Measurements from ENCODE around the gene EXD3. TPM values are rescaled to one million over a fixed set of nuclear protein-coding genes. Genes with fewer than 3 reads are reported as not detected.

The EXD3 gene
- total RNA-seq, 4 donors from 2014 or later: 13.8 to 25.7 (median 17.7) TPM

DNA sequence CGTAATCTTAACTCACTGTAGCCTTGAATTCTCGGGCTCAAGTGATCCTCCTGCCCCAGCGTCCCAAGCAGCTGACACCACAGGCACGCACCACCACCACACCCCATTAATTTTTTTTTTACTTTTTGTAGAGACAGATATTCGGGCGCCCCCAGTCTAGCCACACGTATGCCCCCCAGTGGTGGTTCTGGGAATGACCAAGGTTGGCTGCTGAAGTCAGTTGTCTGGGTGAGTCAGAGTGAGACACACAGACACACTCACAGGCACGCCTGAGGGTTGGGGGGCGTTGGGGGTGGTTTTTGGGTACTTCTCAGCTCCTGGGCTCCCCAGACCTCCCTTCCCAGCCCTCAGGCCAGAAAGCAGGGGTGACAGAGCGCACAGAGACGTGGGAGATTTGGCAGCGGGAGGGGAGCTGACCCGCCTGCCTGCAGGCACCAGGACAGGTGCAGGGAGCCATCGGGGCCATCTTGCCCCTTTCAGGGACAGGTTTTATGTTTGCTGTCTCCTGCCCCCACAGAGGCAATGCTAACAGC lies 22.4 kb upstream of the EXD3 start:
- peak; percentile 84 to 98 for DNase-seq (ENCODE audit: low spot score in 2 of 2)
- intact Hi-C loops (cut with DNase I; ENCODE audit: low total_unique reads): no loop called here
- 14 to 17% methylated on average over 14 of the region's 14 CpGs for WGBS, 2 donors
- TF ChIP-seq POLR2A (IDR thresholded peaks at IDR 0.05) (no peak), CTCF (IDR thresholded peaks at IDR 0.05) (peak in 1 of 3 donors; percentile 64)
- H3K4me3 ChIP-seq (ENCODE audit: low read depth, poor library complexity, severe bottlenecking): no peak overlapping the region

GRCh38 chr9:137444106-137444790 lies 21.3 kb upstream of the EXD3 start:
- WGBS, 2 donors: 87 to 89% methylated on average over 14 of the region's 14 CpGs
- no peak for DNase-seq (ENCODE audit: low spot score in 2 of 2)
- no peak overlapping the region for H3K4me3 ChIP-seq (ENCODE audit: low read depth, poor library complexity, severe bottlenecking)
- TF ChIP-seq POLR2A (IDR thresholded peaks at IDR 0.05) (no peak), CTCF (IDR thresholded peaks at IDR 0.05) (no peak)
- intact Hi-C loops (cut with DNase I; ENCODE audit: low total_unique reads): no loop called here

- intact Hi-C loops (cut with DNase I; ENCODE audit: low total_unique reads): no loop called here
- no peak overlapping the region for H3K4me3 ChIP-seq (ENCODE audit: low read depth, poor library complexity, severe bottlenecking)
- 13 to 25% methylated on average over 6 to 7 of the region's 7 CpGs for WGBS, 2 donors
- TF ChIP-seq POLR2A (IDR thresholded peaks at IDR 0.05) (no peak), CTCF (IDR thresholded peaks at IDR 0.05) (no peak)
- no peak for DNase-seq (ENCODE audit: low spot score in 2 of 2)
Measured at GRCh38 chr9:137441935-137442321, 19.0 kb upstream of the EXD3 start.

- intact Hi-C loops (cut with DNase I; ENCODE audit: low total_unique reads): no loop called here
- WGBS, 2 donors: 2% methylated on average over 9 of the region's 62 CpGs; no CpG with 5 or more reads in 1 of the 2 donors
Measured at GRCh38 chr9:137441289-137441934, 18.4 kb upstream of the EXD3 start, which contains the start of gene ENTPD8. TSS of gene ENTPD8 (minus strand) at chr9:137441357. CDS start at chr9:137438285, 3,072 bp downstream.

GRCh38 chr9:137439158-137439714 lies 16.3 kb upstream of the EXD3 start:
- no peak for TF ChIP-seq CTCF (IDR thresholded peaks at IDR 0.05)
- TF ChIP-seq POLR2A (IDR thresholded peaks at IDR 0.05): no peak
- intact Hi-C loops (cut with DNase I; ENCODE audit: low total_unique reads): no loop called here
- no peak overlapping the region for H3K4me3 ChIP-seq (ENCODE audit: low read depth, poor library complexity, severe bottlenecking)

More at GRCh38 chr9:137441289-137441934, 18.4 kb upstream of the EXD3 start, which contains the start of gene ENTPD8:
- DNase-seq (ENCODE audit: low spot score in 2 of 2): peak in 1 of 2 donors; percentile 85
- TF ChIP-seq POLR2A (IDR thresholded peaks at IDR 0.05): no peak
- TF ChIP-seq CTCF (IDR thresholded peaks at IDR 0.05): no peak
- H3K4me3 ChIP-seq (ENCODE audit: low read depth, poor library complexity, severe bottlenecking): no peak within 1 kb of the TSS

More at GRCh38 chr9:137439158-137439714, 16.3 kb upstream of the EXD3 start:
- peak in 1 of 2 donors; percentile 83 for DNase-seq (ENCODE audit: low spot score in 2 of 2)
- WGBS, 2 donors: 66 to 69% methylated on average over 18 of the region's 18 CpGs
